BLaER1 treated with 17β-estradiol and CSF1 and Interleukin-3, amounts not matched to agents 10 nM and 100 nM (cell line): Measurements from ENCODE around the gene SOD3.

Source experiments
- H3K27ac ChIP-seq, 11 experiments: shearing (Covaris generic); formaldehyde crosslinking; 2 replicates each; pipeline ENCODE4 v1.8.1; 2022
- H3K27me3 ChIP-seq, 11 experiments: shearing (Covaris generic); formaldehyde crosslinking; 2 replicates each; pipeline ENCODE4 v1.8.1; 2022
- H3K36me3 ChIP-seq, 11 experiments: shearing (Covaris generic); formaldehyde crosslinking; 2 replicates each; pipeline ENCODE4 v1.8.1; 2022
- H3K4me1 ChIP-seq, 10 experiments: shearing (Covaris generic); formaldehyde crosslinking; 2 replicates each; pipeline ENCODE4 v1.8.1; 2022
- H3K4me2 ChIP-seq, 11 experiments: shearing (Covaris generic); formaldehyde crosslinking; 2 replicates each; pipeline ENCODE4 v1.8.1; 2022
- H3K4me3 ChIP-seq, 10 experiments: shearing (Covaris generic); formaldehyde crosslinking; 2 replicates each; pipeline ENCODE4 v1.8.1; 2022
- H3K9ac ChIP-seq, 11 experiments: shearing (Covaris generic); formaldehyde crosslinking; 2 replicates each; pipeline ENCODE4 v1.8.1; 2022
- H3K9me3 ChIP-seq, 11 experiments: shearing (Covaris generic); formaldehyde crosslinking; replicated peaks in 1 of 11; 2 replicates each; pipeline ENCODE4 v1.8.1; 2022
- H4K20me1 ChIP-seq, 11 experiments: shearing (Covaris generic); formaldehyde crosslinking; 2 replicates each; pipeline ENCODE4 v1.8.1; 2022
- Cebpa-rat ChIP-seq, 11 experiments: shearing (Covaris generic); IDR thresholded peaks; 2 replicates each; pipeline ENCODE4 v1.8.1; 2022

SOD3 gene

GRCh38 chr4:24837336-24837735 lies 42.0 kb downstream of the SOD3 start:
- Histone ChIP-seq H3K36me3 (peaks cover 0 to 33% (median 4%) of the 10 kb centered on the region in 11 experiments; a peak in 8 of 22 replicates), H3K4me1 (peaks cover 19 to 47% (median 25%) of the 10 kb centered on the region in 10 experiments), H3K9ac (no peak overlapping the region), H4K20me1 (no peaks in the 10 kb centered on the region), H3K4me2 (no peak overlapping the region), H3K27ac (no peak overlapping the region), H3K9me3 (peaks cover 0 to 12% (median 0%) of the 10 kb centered on the region in 11 experiments; a peak in 2 of 22 replicates), H3K27me3 (no peaks in the 10 kb centered on the region), H3K4me3 (no peak overlapping the region)
- no peak for TF ChIP-seq Cebpa-rat (IDR thresholded peaks at IDR 0.05)

- no peaks in the 10 kb centered on the region for H3K27me3 ChIP-seq
- no peaks in the 10 kb centered on the region for H4K20me1 ChIP-seq
- H3K4me1 ChIP-seq: peaks cover 20 to 50% (median 29%) of the 10 kb centered on the region in 10 experiments
- H3K4me2 ChIP-seq: peak overlapping the region in 1 of 11 experiments; percentile 21; a peak in 1 of 22 replicates
- H3K9ac ChIP-seq: no peak overlapping the region
- H3K4me3 ChIP-seq: no peak overlapping the region
- H3K36me3 ChIP-seq: peaks cover 0 to 33% (median 4%) of the 10 kb centered on the region in 11 experiments; a peak in 8 of 22 replicates
- H3K27ac ChIP-seq: no peak overlapping the region
- no peak for TF ChIP-seq Cebpa-rat (IDR thresholded peaks at IDR 0.05)
- H3K9me3 ChIP-seq: peaks cover 0 to 12% (median 0%) of the 10 kb centered on the region in 11 experiments; a peak in 2 of 22 replicates
Observed at GRCh38 chr4:24837781-24838180, 42.4 kb downstream of the SOD3 start.

GRCh38 chr4:24840362-24840761 lies 45.0 kb downstream of the SOD3 start:
- H3K4me1 ChIP-seq: peaks cover 7 to 41% (median 29%) of the 10 kb centered on the region in 10 experiments; a peak in 19 of 20 replicates
- H3K9me3 ChIP-seq: peaks cover 0 to 12% (median 0%) of the 10 kb centered on the region in 11 experiments; a peak in 1 of 22 replicates
- H3K27ac ChIP-seq: peak overlapping the region in 3 of 11 experiments; percentile 0 to 27 (median 12); a peak in 3 of 22 replicates
- no peak for TF ChIP-seq Cebpa-rat (IDR thresholded peaks at IDR 0.05)
- no peaks in the 10 kb centered on the region; a peak in 1 of 22 replicates for H4K20me1 ChIP-seq
- no peak overlapping the region for H3K9ac ChIP-seq
- H3K36me3 ChIP-seq: peaks cover 0 to 23% (median 0%) of the 10 kb centered on the region in 11 experiments; a peak in 7 of 22 replicates
- H3K27me3 ChIP-seq: no peaks in the 10 kb centered on the region
- H3K4me2 ChIP-seq: peak overlapping the region in 8 of 11 experiments; percentile 57 to 78 (median 64); a peak in 16 of 22 replicates
- no peak overlapping the region for H3K4me3 ChIP-seq

GRCh38 chr4:24840826-24841543 lies 45.6 kb downstream of the SOD3 start:
- peak overlapping the region in 4 of 11 experiments; percentile 5 to 27 (median 12); a peak in 5 of 22 replicates for H3K27ac ChIP-seq
- H4K20me1 ChIP-seq: no peaks in the 10 kb centered on the region; a peak in 1 of 22 replicates
- peaks cover 0 to 23% (median 0%) of the 10 kb centered on the region in 11 experiments; a peak in 7 of 22 replicates for H3K36me3 ChIP-seq
- H3K27me3 ChIP-seq: no peaks in the 10 kb centered on the region
- TF ChIP-seq Cebpa-rat (IDR thresholded peaks at IDR 0.05): no peak
- peak overlapping the region in 2 of 11 experiments; percentile 16 to 30; a peak in 2 of 22 replicates for H3K9ac ChIP-seq
- peak overlapping the region in 8 of 11 experiments; percentile 57 to 78 (median 64); a peak in 17 of 22 replicates for H3K4me2 ChIP-seq
- no peak overlapping the region for H3K4me3 ChIP-seq
- H3K9me3 ChIP-seq: peaks cover 0 to 12% (median 0%) of the 10 kb centered on the region in 11 experiments; a peak in 1 of 22 replicates
- H3K4me1 ChIP-seq: peaks cover 7 to 41% (median 30%) of the 10 kb centered on the region in 10 experiments; a peak in 19 of 20 replicates

GRCh38 chr4:24842356-24842755 lies 47.0 kb downstream of the SOD3 start:
- no peaks in the 10 kb centered on the region; a peak in 1 of 22 replicates for H4K20me1 ChIP-seq
- no peak for TF ChIP-seq Cebpa-rat (IDR thresholded peaks at IDR 0.05)
- H3K9me3 ChIP-seq: peaks cover 0 to 5% (median 0%) of the 10 kb centered on the region in 11 experiments; a peak in 1 of 22 replicates
- peaks cover 0 to 17% (median 0%) of the 10 kb centered on the region in 11 experiments; a peak in 4 of 22 replicates for H3K36me3 ChIP-seq
- no peaks in the 10 kb centered on the region for H3K27me3 ChIP-seq
- H3K4me1 ChIP-seq: peaks cover 7 to 47% (median 35%) of the 10 kb centered on the region in 10 experiments; a peak in 19 of 20 replicates
- peak overlapping the region in 2 of 11 experiments; percentile 5 to 21; a peak in 1 of 22 replicates for H3K27ac ChIP-seq
- no peak overlapping the region for H3K4me3 ChIP-seq
- H3K4me2 ChIP-seq: peak overlapping the region in 8 of 11 experiments; percentile 57 to 78 (median 64); a peak in 9 of 22 replicates
- H3K9ac ChIP-seq: no peak overlapping the region

GRCh38 chr4:24843096-24843495 lies 47.7 kb downstream of the SOD3 start:
- no peaks in the 10 kb centered on the region; a peak in 1 of 22 replicates for H4K20me1 ChIP-seq
- peaks cover 0 to 10% (median 0%) of the 10 kb centered on the region in 11 experiments; a peak in 3 of 22 replicates for H3K36me3 ChIP-seq
- 0 out of 22 replicates have a peak, but pooled peaks cover 0 to 5% (median 0%) of the 10 kb centered on the region in 11 experiments for H3K9me3 ChIP-seq
- H3K4me2 ChIP-seq: peak overlapping the region in 1 of 11 experiments; percentile 78; a peak in 2 of 22 replicates
- TF ChIP-seq Cebpa-rat (IDR thresholded peaks at IDR 0.05): no peak
- peaks cover 7 to 45% (median 35%) of the 10 kb centered on the region in 10 experiments; a peak in 19 of 20 replicates for H3K4me1 ChIP-seq
- no peak overlapping the region for H3K27ac ChIP-seq
- no peak overlapping the region for H3K4me3 ChIP-seq
- no peaks in the 10 kb centered on the region for H3K27me3 ChIP-seq
- H3K9ac ChIP-seq: no peak overlapping the region

GRCh38 chr4:24845132-24845531 lies 49.8 kb downstream of the SOD3 start:
- no peak for TF ChIP-seq Cebpa-rat (IDR thresholded peaks at IDR 0.05)

GRCh38 chr4:24845902-24846301 lies 50.5 kb downstream of the SOD3 start:
- TF ChIP-seq Cebpa-rat (IDR thresholded peaks at IDR 0.05): no peak

More at GRCh38 chr4:24845132-24845531, 49.8 kb downstream of the SOD3 start:
- Histone ChIP-seq H3K27me3 (no peaks in the 10 kb centered on the region), H3K4me2 (no peak overlapping the region), H3K4me3 (no peak overlapping the region), H3K4me1 (peaks cover 7 to 47% (median 33%) of the 10 kb centered on the region in 10 experiments; a peak in 19 of 20 replicates), H3K9me3 (no peaks in the 10 kb centered on the region; a peak in 1 of 22 replicates), H3K36me3 (peaks cover 0 to 9% (median 0%) of the 10 kb centered on the region in 11 experiments; a peak in 1 of 22 replicates), H3K9ac (no peak overlapping the region), H4K20me1 (no peaks in the 10 kb centered on the region; a peak in 1 of 22 replicates), H3K27ac (no peak overlapping the region)

More at GRCh38 chr4:24845902-24846301, 50.5 kb downstream of the SOD3 start:
- no peaks in the 10 kb centered on the region; a peak in 1 of 22 replicates for H3K9me3 ChIP-seq
- H3K27me3 ChIP-seq: no peaks in the 10 kb centered on the region
- H3K27ac ChIP-seq: no peak overlapping the region
- H3K4me3 ChIP-seq: no peak overlapping the region
- no peaks in the 10 kb centered on the region; a peak in 1 of 22 replicates for H4K20me1 ChIP-seq
- H3K36me3 ChIP-seq: 0 out of 22 replicates have a peak, but pooled peaks cover 0 to 6% (median 0%) of the 10 kb centered on the region in 11 experiments
- H3K4me2 ChIP-seq: no peak overlapping the region; a peak in 1 of 22 replicates
- peaks cover 13 to 47% (median 33%) of the 10 kb centered on the region in 10 experiments for H3K4me1 ChIP-seq
- no peak overlapping the region for H3K9ac ChIP-seq
